Neural cell (in vitro differentiated cells): ENCODE results near the gene URB1. TPM values are rescaled to one million over a fixed set of nuclear protein-coding genes. Genes with fewer than 3 reads are reported as not detected.

Source experiments
- H2AFZ ChIP-seq: fragments of 200-600, 300-800 bp; sonication (generic), shearing (Covaris generic); 2 replicates; pipeline ENCODE4 v1.6.0; 2014; ENCODE audit warnings: low read depth, mild to moderate bottlenecking, antibody characterized with exemption, low read length, moderate library complexity
- H3F3A ChIP-seq: fragments of 200-600 bp; shearing (Covaris generic); 2 replicates; pipeline ENCODE4 v1.6.1; 2016; ENCODE audit warnings: mild to moderate bottlenecking, moderate library complexity, mixed read lengths, antibody characterized with exemption, low read length; ENCODE audit not compliant: insufficient read depth, poor library complexity, severe bottlenecking
- H3K27ac ChIP-seq: fragments of 200-600, 300-800 bp; sonication (generic), shearing (Covaris generic); 2 replicates; pipeline ENCODE4 v1.5.1; 2014; ENCODE audit warnings: mild to moderate bottlenecking, low read length, moderate library complexity
- H3K27me3 ChIP-seq: fragments of 300-800, 200-600 bp; sonication (generic), shearing (Covaris generic); 2 replicates; pipeline ENCODE4 v1.6.0; 2014; ENCODE audit warnings: mild to moderate bottlenecking, low read depth, low read length, moderate library complexity; ENCODE audit not compliant: insufficient read depth
- H3K36me3 ChIP-seq: fragments of 300-800, 200-600 bp; sonication (generic), shearing (Covaris generic); 2 replicates; pipeline ENCODE4 v1.5.1; 2014; ENCODE audit warnings: mild to moderate bottlenecking, antibody characterized with exemption, low read length, moderate library complexity; ENCODE audit not compliant: insufficient read depth
- H3K4me2 ChIP-seq: fragments of 300-800, 200-600 bp; sonication (generic), shearing (Covaris generic); 2 replicates; pipeline ENCODE4 v1.6.0; 2014; ENCODE audit warnings: mild to moderate bottlenecking, low read length
- H3K4me3 ChIP-seq: fragments of 300-800, 200-600 bp; sonication (generic), shearing (Covaris generic); 2 replicates; pipeline ENCODE4 v1.5.1; 2014; ENCODE audit warnings: mild to moderate bottlenecking, low read length, moderate library complexity
- H3K79me2 ChIP-seq: fragments of 200-600 bp; shearing (Covaris generic); replicated peaks from 2 replicates; pipeline ENCODE4 v1.6.0; 2014; ENCODE audit warnings: mild to moderate bottlenecking, low read length, moderate library complexity; ENCODE audit not compliant: insufficient read depth
- H3K9ac ChIP-seq: fragments of 300-800, 200-600 bp; sonication (generic), shearing (Covaris generic); 2 replicates; pipeline ENCODE4 v1.6.1; 2016; ENCODE audit warnings: mild to moderate bottlenecking, low read length, mixed read lengths
- H3K9me2 ChIP-seq: fragments of 200-600 bp; shearing (Covaris generic); 2 replicates; pipeline ENCODE4 v1.6.1; 2016; ENCODE audit warnings: mild to moderate bottlenecking, low read length, mixed read lengths; ENCODE audit not compliant: insufficient read depth
- H3K9me3 ChIP-seq: fragments of 200-600, 300-800 bp; sonication (generic), shearing (Covaris generic); 2 replicates; pipeline ENCODE4 v1.6.1; 2016; ENCODE audit warnings: mild to moderate bottlenecking, mixed run types, low read length, moderate library complexity, mixed read lengths
- H4K20me1 ChIP-seq: fragments of 200-600 bp; shearing (Covaris generic); 2 replicates; pipeline ENCODE4 v1.6.1; 2016; ENCODE audit warnings: mild to moderate bottlenecking, mixed run types; ENCODE audit not compliant: insufficient read depth
- CTCF ChIP-seq: fragments of 450-650 bp; IDR thresholded peaks from 2 replicates; pipeline ENCODE4 v1.5.1; 2014; ENCODE audit warnings: antibody characterized with exemption, mild to moderate bottlenecking, moderate library complexity; ENCODE audit not compliant: poor library complexity, severe bottlenecking
- EP300 ChIP-seq: fragments of 450-650 bp; conservative IDR thresholded peaks from 2 replicates; pipeline ENCODE4 v1.6.1; 2014; ENCODE audit warnings: antibody characterized with exemption, mild to moderate bottlenecking, moderate library complexity; ENCODE audit not compliant: poor library complexity, severe bottlenecking
- EZH2 ChIP-seq: fragments of 200-600, 300-800 bp; shearing (Covaris generic), sonication (generic); IDR thresholded peaks from 2 replicates; pipeline ENCODE4 v1.6.1; 2014; ENCODE audit warnings: antibody characterized with exemption, low read length, borderline replicate concordance, mild to moderate bottlenecking; ENCODE audit not compliant: insufficient read depth, poor library complexity, severe bottlenecking
- MXI1 ChIP-seq: fragments of 450-650 bp; conservative IDR thresholded peaks from 2 replicates; pipeline ENCODE4 v1.6.1; 2014; ENCODE audit warnings: antibody characterized with exemption, mild to moderate bottlenecking; ENCODE audit not compliant: poor library complexity, severe bottlenecking
- POLR2AphosphoS5 ChIP-seq: IDR thresholded peaks from 2 replicates; pipeline ENCODE4 v1.6.1; 2012
- RAD21 ChIP-seq: fragments of 450-650 bp; conservative IDR thresholded peaks from 2 replicates; pipeline ENCODE4 v1.6.1; 2014; ENCODE audit warnings: antibody characterized with exemption, mild to moderate bottlenecking, moderate library complexity
- REST ChIP-seq: IDR thresholded peaks from 2 replicates; pipeline ENCODE4 v1.6.1; 2012; ENCODE audit warnings: borderline replicate concordance
- SMC3 ChIP-seq: fragments of 450-650 bp; conservative IDR thresholded peaks from 2 replicates; pipeline ENCODE4 v1.6.1; 2014; ENCODE audit warnings: antibody characterized with exemption, mild to moderate bottlenecking, moderate library complexity; ENCODE audit not compliant: poor library complexity
- TAF1 ChIP-seq: IDR thresholded peaks from 2 replicates; pipeline ENCODE4 v1.6.1; 2012; ENCODE audit warnings: low read depth
- polyA plus RNA-seq: library from polyadenylated mRNA; depleted of rRNA; stranded (reverse); fragments of >200 nt; gene quantifications from 2 replicates; pipeline ENCODE4 v1.2.3, GENCODE V29; 2014

The URB1 gene
- polyA plus RNA-seq, 1 donor from 2014 or later: 4.4 TPM

- H3K9ac ChIP-seq: no peak overlapping the region
- no peak overlapping the region for H3K4me3 ChIP-seq
- H3K27ac ChIP-seq: no peak overlapping the region
- no peaks in the 10 kb centered on the region for H3K27me3 ChIP-seq
- peaks cover 17% of the 10 kb centered on the region for H3K36me3 ChIP-seq
- no peaks in the 10 kb centered on the region for H3K9me3 ChIP-seq
- no peaks in the 10 kb centered on the region for H3K9me2 ChIP-seq
- no peaks in the 10 kb centered on the region for H3K79me2 ChIP-seq
- no peak for TF ChIP-seq MXI1
- no peaks in the 10 kb centered on the region for H4K20me1 ChIP-seq
- no peaks in the 10 kb centered on the region for H3F3A ChIP-seq
- no peak overlapping the region for H3K4me2 ChIP-seq
- H2AFZ ChIP-seq: no peak overlapping the region
Measured at GRCh38 chr21:32347351-32347750, 45.5 kb downstream of the URB1 start.

GRCh38 chr21:32346951-32347350 is 45.9 kb downstream of the URB1 start:
- H3K9me3 ChIP-seq: no peaks in the 10 kb centered on the region
- H2AFZ ChIP-seq: no peak overlapping the region
- H3K27me3 ChIP-seq: no peaks in the 10 kb centered on the region
- no peaks in the 10 kb centered on the region for H3K79me2 ChIP-seq
- H3K9ac ChIP-seq: no peak overlapping the region
- no peak overlapping the region for H3K27ac ChIP-seq
- no peaks in the 10 kb centered on the region for H3K9me2 ChIP-seq
- no peak for TF ChIP-seq SMC3
- no peak for TF ChIP-seq POLR2AphosphoS5
- TF ChIP-seq RAD21: no peak
- TF ChIP-seq EZH2: no peak
- no peak for TF ChIP-seq REST
- no peak for TF ChIP-seq TAF1
- TF ChIP-seq CTCF: no peak
- TF ChIP-seq MXI1: no peak
- TF ChIP-seq EP300: no peak
- H3K36me3 ChIP-seq: peaks cover 17% of the 10 kb centered on the region
- H3F3A ChIP-seq: no peaks in the 10 kb centered on the region
- no peak overlapping the region for H3K4me2 ChIP-seq
- no peak overlapping the region for H3K4me3 ChIP-seq
- H4K20me1 ChIP-seq: no peaks in the 10 kb centered on the region
